Loucy (cell line): ENCODE measurements around the gene LAMC1.

ENCODE experiments used
- CTCF ChIP-seq: fragments of 200-600 bp; sonication (generic); conservative IDR thresholded peaks from 2 replicates; pipeline ENCODE4 v1.5.1; 2014; ENCODE audit warnings: mild to moderate bottlenecking, antibody characterized with exemption, low read length
- EZH2phosphoT487 ChIP-seq: fragments of 200-600 bp; IDR thresholded peaks from 2 replicates; pipeline ENCODE4 v1.6.1; 2018; ENCODE audit warnings: antibody characterized with exemption, mild to moderate bottlenecking, moderate library complexity, borderline replicate concordance

- no peak for TF ChIP-seq CTCF
- TF ChIP-seq EZH2phosphoT487, result no peak
Measured at GRCh38 chr1:183179033-183179432, 155.8 kb downstream of the LAMC1 start.
